Measurements from ENCODE around the gene VENTX. TPM values are rescaled to one million over a fixed set of nuclear protein-coding genes. Genes with fewer than 3 reads are reported as not detected.

The VENTX gene
- total and polyA plus RNA-seq, 10 of the 15 experiments (the other 5 are each of a cell fraction or from before 2014, with no cell fraction given) = 0.05 TPM; not detected in 9

DNA sequence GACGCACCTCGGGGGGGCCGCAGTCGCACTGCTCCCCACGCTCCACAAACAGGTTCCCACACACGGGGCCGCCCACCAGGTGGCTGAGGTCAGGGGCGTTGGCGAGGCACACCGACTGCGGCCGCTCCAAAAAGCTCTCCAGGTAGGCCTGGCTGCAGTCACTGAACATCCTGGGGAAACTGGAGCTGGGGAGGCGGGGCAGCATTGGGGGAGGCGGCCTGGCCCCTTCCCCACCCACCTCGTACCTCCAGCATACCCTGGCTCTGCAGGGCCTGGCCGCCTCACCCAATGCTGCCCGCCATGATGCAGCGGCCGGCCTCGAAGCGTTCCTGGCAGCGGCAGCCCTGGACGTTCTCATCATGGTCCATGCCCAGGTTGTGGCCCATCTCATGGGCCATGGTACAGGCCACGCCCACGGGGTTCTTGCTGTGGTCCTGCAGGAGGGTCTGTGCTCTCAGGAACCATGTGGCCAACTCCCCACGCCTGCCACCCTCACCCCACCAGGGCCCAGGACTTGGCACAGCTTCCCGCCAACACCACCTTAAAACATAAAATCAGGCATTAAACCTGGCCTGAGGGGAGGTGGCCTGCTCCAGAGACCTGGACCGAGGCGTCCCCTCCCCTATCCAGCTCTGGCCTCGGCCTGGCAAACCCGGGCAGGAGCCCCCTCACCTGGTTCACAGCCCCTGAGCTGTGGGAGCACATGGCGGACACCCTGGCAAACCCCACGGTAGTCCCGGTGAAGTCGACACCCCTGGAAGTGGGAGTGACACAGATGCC, 34.1 kb downstream of the VENTX start:
- peaks cover 11% of the 10 kb centered on the region for H3K4me1 ChIP-seq (ENCODE audit: control insufficient read depth, insufficient read depth, low read length)
- ChIA-PET CTCF (no interaction called here), RAD21 (ENCODE audit: unreplicated experiment) (no interaction called here), SMC1A (ENCODE audit: uncharacterized antibody, unreplicated experiment) (no interaction called here), POLR2A (no interaction called here)
- H3K4me3 ChIP-seq = no peak overlapping the region
- no TSS peak for BruUV-seq (replicated peaks)
- no peak overlapping the region for H3K27ac ChIP-seq (ENCODE audit: control insufficient read depth, insufficient read depth)
- WGBS (ENCODE audit: insufficient coverage, insufficient replicate concordance, low lambda C conversion rate, missing lambda C conversion rate) = 86% methylated on average over 35 of the region's 35 CpGs
- no peak overlapping the region for H2AFZ ChIP-seq (ENCODE audit: control insufficient read depth, low read depth, low read length)
- ATAC-seq (no peak), DNase-seq (ENCODE audit: low read depth, low spot score) (no peak), FAIRE-seq (no peak)
- H3K36me3 ChIP-seq (ENCODE audit: control insufficient read depth in 2 of 2, insufficient read depth in 2 of 2, low read length in 1 of 2) = peaks cover 6 to 37% of the 10 kb centered on the region in 2 experiments
- intact Hi-C loops (cut with micrococcal nuclease; ENCODE audit: unreplicated experiment) (no loop called here), in situ Hi-C loops (cut with MboI) (no loop called here)
- H3K4me2 ChIP-seq (ENCODE audit: control insufficient read depth, insufficient read depth) = no peak overlapping the region
- no peak overlapping the region for H3K9ac ChIP-seq (ENCODE audit: control insufficient read depth, insufficient read depth, low read length)
- no peaks in the 10 kb centered on the region for H3K9me3 ChIP-seq (replicated peaks; ENCODE audit: control insufficient read depth, insufficient read depth, low read length)
- no peaks in the 10 kb centered on the region; the same call in 1 of the 2 replicates for H4K20me1 ChIP-seq (ENCODE audit: control insufficient read depth, insufficient read depth)
- H3K79me2 ChIP-seq (ENCODE audit: control insufficient read depth, insufficient read depth, low read length) = peaks cover 23% of the 10 kb centered on the region
- no peaks in the 10 kb centered on the region for H3K27me3 ChIP-seq (replicated peaks in 1 of 2; ENCODE audit: control insufficient read depth in 2 of 2, insufficient read depth in 2 of 2, low read length in 1 of 2)
- TF ChIP-seq NR2C1 (IDR thresholded peaks at IDR 0.05) (no peak), ESRRA (IDR thresholded peaks at IDR 0.05; ENCODE audit: low read length) (no peak), ZNF687 (IDR thresholded peaks at IDR 0.05) (no peak), HCFC1 (IDR thresholded peaks at IDR 0.05; ENCODE audit: low read length) (no peak), SREBF1 (IDR thresholded peaks at IDR 0.05; ENCODE audit: low read length) (no peak), NR2C2 (IDR thresholded peaks at IDR 0.05; ENCODE audit: borderline replicate concordance, control insufficient read depth, insufficient read length, low read depth) (no peak), NR2F1 (conservative IDR thresholded peaks at IDR 0.05) (no peak), TCF3 (IDR thresholded peaks at IDR 0.05; ENCODE audit: borderline replicate concordance, insufficient read depth, low read depth, low read length) (no peak), CTCF (IDR thresholded peaks at IDR 0.05 in 2 of 3, conservative IDR thresholded peaks at IDR 0.05 in 1 of 3; ENCODE audit: control insufficient read depth in 2 of 3, extremely low read depth in 1 of 3, insufficient read depth in 1 of 3, low read depth in 3 of 3, low read length in 3 of 3) (no peak), ZNF384 (IDR thresholded peaks at IDR 0.05; ENCODE audit: borderline replicate concordance, low read depth, low read length) (no peak), SUZ12 (IDR thresholded peaks at IDR 0.05; ENCODE audit: unreplicated experiment) (no peak), KAT2A (conservative IDR thresholded peaks at IDR 0.05; ENCODE audit: control insufficient read depth, low read depth, low read length) (no peak), RELA (IDR thresholded peaks at IDR 0.05; ENCODE audit: borderline replicate concordance, partially characterized antibody) (no peak), RBBP5 (conservative IDR thresholded peaks at IDR 0.05) (no peak), EGR1 (IDR thresholded peaks at IDR 0.05; ENCODE audit: borderline replicate concordance in 1 of 2, low read depth in 2 of 2, low read length in 2 of 2) (no peak), KLF5 (IDR thresholded peaks at IDR 0.05; ENCODE audit: partially characterized antibody) (no peak), SMAD5 (IDR thresholded peaks at IDR 0.05; ENCODE audit: low read depth) (no peak)
- TF ChIP-seq, protein P1, sequence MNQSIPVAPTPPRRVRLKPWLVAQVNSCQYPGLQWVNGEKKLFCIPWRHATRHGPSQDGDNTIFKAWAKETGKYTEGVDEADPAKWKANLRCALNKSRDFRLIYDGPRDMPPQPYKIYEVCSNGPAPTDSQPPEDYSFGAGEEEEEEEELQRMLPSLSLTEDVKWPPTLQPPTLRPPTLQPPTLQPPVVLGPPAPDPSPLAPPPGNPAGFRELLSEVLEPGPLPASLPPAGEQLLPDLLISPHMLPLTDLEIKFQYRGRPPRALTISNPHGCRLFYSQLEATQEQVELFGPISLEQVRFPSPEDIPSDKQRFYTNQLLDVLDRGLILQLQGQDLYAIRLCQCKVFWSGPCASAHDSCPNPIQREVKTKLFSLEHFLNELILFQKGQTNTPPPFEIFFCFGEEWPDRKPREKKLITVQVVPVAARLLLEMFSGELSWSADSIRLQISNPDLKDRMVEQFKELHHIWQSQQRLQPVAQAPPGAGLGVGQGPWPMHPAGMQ (IDR thresholded peaks at IDR 0.05; ENCODE audit: borderline replicate concordance) = no peak
